Measurements from ENCODE around the gene CELSR2.

Gene CELSR2

DNA sequence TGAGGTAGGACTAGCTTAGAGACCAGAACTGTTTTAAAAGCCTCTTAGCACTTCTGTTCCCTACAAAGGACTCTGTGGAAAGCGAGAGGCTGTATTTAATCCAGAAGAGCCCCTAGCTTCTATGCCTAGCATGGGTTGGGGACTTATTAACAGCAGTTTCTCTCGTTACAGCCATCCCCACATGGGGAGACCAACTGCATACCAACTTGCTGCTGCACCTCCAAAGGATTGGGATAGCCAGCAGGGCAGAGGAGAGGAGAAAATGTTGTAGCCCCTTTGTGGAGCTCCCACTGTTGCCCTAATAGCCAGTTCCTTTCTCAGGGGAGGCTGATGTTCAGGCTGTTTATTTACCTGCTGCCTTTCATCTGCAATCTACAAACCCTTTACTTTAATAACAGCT is 11.0 kb upstream of the CELSR2 start:
- DNase-seq (ENCODE audit: low read depth in 1 of 2, low spot score in 1 of 2), result no peak
- no peak for TF ChIP-seq JUND (IDR thresholded peaks at IDR 0.05; ENCODE audit: low read depth)
- in situ Hi-C loops (cut with HindIII; ENCODE audit: low pct_unique_long_range_greater_than_20kb, low sequenced_read_pairs), result no loop called here

DNA sequence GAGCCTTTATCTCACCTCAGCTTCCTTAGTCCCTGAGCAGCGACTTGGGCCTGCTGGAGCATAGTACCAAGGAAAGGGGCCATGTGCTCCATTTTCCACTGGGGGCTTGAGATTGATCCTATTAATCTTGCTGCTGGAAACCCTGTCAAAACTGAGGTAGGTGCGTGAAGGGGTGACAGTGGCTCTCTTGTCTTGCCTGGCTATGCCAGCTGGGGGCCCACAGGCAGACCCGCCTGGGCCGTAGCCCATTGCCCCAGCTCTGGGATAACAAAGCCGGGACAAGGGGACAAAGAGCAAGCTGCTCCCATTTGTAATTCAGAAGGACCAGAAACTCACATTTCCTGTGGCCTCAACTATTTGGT is 10.3 kb upstream of the CELSR2 start:
- in situ Hi-C loops (cut with HindIII; ENCODE audit: low pct_unique_long_range_greater_than_20kb, low sequenced_read_pairs), result no loop called here
- no peak for TF ChIP-seq JUND (IDR thresholded peaks at IDR 0.05; ENCODE audit: low read depth)
- DNase-seq (ENCODE audit: low read depth in 1 of 2, low spot score in 1 of 2), result no peak

DNA sequence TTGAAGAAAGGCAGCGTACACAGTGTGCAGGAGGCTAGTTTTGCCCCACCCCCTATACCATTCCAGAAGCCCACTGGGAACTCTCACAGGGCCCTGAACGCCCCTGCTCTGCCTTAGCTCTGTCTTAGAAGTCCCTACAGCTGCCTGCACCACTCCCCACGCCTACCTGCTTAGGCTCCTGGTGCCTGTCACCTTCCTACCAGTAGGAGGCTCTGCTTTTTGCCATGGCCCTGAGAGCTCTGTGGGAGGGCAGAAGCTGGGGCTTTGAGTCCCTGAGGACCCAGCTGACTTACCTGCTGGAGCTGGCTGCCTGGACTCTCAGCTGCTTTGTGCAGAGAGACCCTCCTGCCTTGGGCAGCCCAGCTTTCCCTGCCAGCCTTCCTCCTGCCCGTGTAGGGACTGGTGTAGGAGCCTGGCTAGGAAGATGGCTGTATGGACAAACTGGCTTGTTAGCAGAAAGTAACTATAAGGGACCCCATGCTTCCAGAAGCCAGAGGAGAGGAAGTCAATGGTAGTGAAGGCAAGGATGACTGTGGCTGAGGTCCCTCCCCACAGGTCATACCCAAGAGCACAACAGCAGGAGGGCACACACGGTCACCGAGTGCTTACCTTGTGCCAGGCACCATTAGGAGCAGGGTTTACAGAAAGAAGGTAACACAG is 9.8 kb upstream of the CELSR2 start:
- peak in 1 of 2 experiments; percentile 63 for DNase-seq (ENCODE audit: low read depth in 1 of 2, low spot score in 1 of 2)
- no peak for TF ChIP-seq JUND (IDR thresholded peaks at IDR 0.05; ENCODE audit: low read depth)
- in situ Hi-C loops (cut with HindIII; ENCODE audit: low pct_unique_long_range_greater_than_20kb, low sequenced_read_pairs), result no loop called here

DNA sequence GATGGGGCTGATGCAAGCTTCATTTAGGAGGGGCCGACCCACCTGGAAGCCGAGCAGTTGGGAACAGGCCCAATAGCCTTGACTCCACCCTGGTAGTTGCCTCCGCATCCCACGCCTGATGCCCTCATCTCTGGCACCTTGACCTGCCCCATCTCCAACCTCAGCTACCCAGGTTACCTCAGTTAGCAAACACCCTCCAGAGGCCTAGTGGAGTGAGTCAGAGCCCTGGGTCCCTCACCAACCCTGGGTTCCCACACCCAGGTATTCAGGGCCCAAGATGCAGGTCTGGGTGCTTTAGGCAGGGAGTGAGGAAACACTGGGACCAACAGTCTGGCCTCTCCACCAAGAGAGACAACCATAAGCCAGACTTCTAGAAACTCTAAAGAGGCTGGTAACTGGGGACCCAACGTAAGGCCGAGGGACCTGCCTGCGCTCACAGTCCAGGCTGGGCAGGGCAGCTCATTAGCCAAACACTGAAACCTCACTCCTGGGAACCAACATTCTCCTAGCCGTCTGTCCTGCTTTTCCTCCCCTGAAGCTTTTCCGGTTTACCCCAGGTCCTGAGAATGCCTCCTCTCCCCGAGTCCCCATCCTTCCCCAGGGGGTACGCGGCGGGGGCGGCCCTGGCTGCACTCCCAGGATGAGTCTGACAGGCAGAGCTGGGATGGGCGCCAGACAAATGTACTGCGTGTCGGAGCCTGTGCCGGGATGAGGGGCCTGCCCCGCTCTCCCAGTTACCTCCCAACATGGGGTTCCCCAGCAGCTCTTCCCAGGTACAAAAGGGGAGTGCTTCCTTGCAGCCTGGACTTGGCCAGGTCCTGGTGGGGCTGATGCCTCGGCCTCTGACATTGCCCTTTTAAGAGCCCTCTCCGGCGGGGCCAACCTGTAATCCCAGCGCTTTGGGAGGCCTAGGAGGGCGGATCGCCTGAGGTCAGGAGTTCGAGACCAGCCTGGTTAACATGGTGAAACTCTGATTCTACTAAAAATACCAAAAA is 8.9 kb upstream of the CELSR2 start:
- in situ Hi-C loops (cut with HindIII; ENCODE audit: low pct_unique_long_range_greater_than_20kb, low sequenced_read_pairs), result no loop called here
- no peak for TF ChIP-seq JUND (IDR thresholded peaks at IDR 0.05; ENCODE audit: low read depth)
- DNase-seq (ENCODE audit: low read depth in 1 of 2, low spot score in 1 of 2), result peak in 1 of 2 experiments; percentile 58

DNA sequence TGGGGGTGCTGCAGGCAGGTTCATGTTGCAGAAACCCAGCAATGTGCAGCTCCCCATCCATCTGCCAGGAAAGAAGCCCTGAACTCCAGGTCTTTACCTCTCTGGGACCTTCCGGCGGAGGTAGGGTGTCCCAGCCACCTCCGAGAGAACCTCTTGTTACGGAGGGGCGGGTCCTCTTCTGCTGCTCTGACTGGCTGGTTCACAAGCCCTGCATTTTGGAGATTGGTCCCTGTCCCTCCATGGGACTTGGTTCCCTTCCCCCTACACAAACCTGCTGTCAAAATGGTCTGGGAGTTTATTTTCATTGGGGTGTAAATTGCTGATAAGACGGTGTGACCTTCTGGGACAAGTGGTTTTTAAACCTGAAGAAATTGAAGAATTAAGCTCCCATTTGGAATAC is 8.0 kb upstream of the CELSR2 start:
- no peak for DNase-seq (ENCODE audit: low read depth in 1 of 2, low spot score in 1 of 2)
- in situ Hi-C loops (cut with HindIII; ENCODE audit: low pct_unique_long_range_greater_than_20kb, low sequenced_read_pairs), result no loop called here
- no peak for TF ChIP-seq JUND (IDR thresholded peaks at IDR 0.05; ENCODE audit: low read depth)

DNA sequence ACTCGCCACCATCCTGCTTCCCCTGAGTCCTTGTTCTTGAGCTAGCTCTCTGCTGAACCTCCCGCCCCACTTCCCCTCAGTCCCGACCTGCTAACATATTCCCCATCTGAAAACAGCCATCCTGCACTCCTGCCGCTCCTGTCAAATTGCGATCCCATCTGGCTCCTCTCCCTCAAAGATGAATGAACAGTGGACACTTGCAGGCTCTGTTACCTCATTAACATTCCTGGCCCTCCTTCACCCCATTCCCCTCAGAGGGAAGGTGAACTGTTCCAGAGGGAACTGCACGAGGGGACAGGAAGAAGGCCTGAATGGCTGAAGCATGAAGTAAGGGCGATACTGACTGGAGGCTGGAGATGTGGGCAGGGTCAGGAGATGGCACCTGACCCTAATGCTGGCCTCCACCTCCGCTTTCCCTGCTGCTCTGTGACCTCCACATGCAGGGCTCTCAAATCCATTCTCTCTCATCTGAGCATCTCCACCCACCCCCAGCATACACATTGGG is 7.4 kb upstream of the CELSR2 start:
- no peak for DNase-seq (ENCODE audit: low read depth in 1 of 2, low spot score in 1 of 2)
- no peak for TF ChIP-seq JUND (IDR thresholded peaks at IDR 0.05; ENCODE audit: low read depth)
- in situ Hi-C loops (cut with HindIII; ENCODE audit: low pct_unique_long_range_greater_than_20kb, low sequenced_read_pairs), result no loop called here

DNA sequence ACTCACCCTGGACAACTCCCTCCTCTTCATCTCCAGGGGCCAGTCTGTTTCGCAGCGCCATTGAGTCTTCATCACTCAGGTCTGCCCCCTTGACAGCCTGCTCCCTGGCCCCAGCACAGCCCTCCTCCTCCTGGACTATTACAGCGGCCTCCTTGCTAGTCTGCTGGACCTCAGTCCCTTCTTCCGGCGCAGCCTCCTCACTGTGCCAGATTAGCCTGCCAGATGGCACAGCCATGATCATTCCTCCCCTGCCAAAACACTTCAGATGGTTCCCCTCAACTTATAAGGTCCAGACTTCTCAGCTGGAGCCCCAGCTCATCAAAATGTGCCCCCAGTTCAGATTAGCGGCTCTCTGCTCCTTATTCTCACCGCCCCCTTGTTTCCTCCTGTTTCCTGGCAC is 7.0 kb upstream of the CELSR2 start:
- in situ Hi-C loops (cut with HindIII; ENCODE audit: low pct_unique_long_range_greater_than_20kb, low sequenced_read_pairs), result no loop called here
- no peak for TF ChIP-seq JUND (IDR thresholded peaks at IDR 0.05; ENCODE audit: low read depth)
- no peak for DNase-seq (ENCODE audit: low read depth in 1 of 2, low spot score in 1 of 2)

DNA sequence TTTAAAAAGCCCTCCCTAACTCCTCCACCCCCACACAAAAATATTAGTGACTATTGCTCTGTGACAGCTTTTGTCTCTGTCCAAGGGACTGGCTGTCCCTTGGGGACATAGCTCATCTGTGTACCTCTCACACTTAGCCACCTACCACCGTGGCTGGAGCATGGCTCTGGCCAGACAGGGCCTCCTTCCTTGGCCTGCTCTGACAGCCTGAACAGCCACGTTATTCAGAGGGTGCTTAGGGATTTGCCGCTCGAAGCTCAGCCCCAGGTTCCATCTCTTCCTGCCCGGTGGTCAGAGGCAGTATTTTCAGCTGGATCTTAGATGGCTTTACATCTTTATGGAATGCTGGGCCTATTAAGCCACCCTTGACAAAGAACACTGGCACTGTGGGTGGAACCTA is 6.1 kb upstream of the CELSR2 start:
- DNase-seq (ENCODE audit: low read depth in 1 of 2, low spot score in 1 of 2), result no peak
- TF ChIP-seq JUND (IDR thresholded peaks at IDR 0.05; ENCODE audit: low read depth), result no peak

DNA sequence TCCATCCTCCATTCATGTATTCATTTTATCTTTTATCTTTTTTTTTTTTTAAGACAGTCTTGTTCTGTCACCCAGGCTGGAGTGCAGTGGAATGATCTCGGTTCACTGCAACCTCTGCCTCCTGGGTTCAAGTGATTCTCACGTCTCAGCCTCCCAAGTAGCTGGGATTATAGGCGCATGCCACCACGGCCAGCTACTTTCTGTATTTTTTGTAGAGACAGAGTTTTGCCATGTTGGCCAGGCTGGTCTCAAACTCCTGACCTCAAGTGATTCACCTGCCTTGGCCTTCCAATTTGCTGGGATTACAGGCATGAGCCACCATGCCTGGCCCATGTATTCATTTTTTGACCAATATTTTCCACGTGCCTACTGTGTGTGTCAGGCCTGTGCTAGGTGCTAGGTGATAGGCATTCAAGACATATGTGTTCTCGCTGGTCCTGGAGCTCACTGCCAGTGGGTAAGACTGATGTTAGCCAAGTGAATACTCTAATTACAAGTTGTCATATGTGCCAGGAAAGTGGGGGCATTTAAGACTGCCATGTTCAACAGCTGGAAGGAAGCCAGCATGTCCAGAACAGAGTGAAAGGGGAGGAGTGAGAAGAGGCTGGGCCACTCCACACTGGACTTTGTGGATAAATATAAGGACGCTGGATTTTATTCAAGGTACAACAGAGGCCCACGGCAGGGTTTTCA is 5.3 kb upstream of the CELSR2 start:
- no peak for DNase-seq (ENCODE audit: low read depth in 1 of 2, low spot score in 1 of 2)
- TF ChIP-seq JUND (IDR thresholded peaks at IDR 0.05; ENCODE audit: low read depth), result no peak
- in situ Hi-C loops (cut with HindIII; ENCODE audit: low pct_unique_long_range_greater_than_20kb, low sequenced_read_pairs), result no loop called here

More for the DNA sequence above, 6.1 kb upstream of the CELSR2 start:
- in situ Hi-C loops (cut with HindIII; ENCODE audit: low pct_unique_long_range_greater_than_20kb, low sequenced_read_pairs), result no loop called here

DNA sequence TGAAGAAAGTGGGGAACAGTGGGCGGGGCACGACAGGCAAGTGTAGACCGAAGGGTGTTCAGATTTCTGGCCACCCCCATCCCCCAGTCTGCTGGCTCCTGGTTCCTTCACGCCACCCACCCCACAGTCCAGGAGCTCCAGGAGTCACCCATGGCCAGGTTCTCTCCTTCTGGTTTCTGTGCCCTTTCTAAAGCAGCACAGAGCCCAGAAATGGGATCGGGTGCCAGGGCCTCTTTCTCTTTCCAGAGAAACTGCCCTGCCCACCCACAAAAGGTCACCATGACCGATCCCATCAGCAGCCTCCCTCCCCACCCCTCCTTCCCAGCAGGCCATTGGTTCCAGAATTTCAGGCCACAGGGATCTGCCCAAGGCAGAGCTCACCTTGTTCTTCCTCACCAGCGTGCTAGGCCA is 3.2 kb upstream of the CELSR2 start:
- peak in 1 of 2 experiments; percentile 71 for DNase-seq (ENCODE audit: low read depth in 1 of 2, low spot score in 1 of 2)
- in situ Hi-C loops (cut with HindIII; ENCODE audit: low pct_unique_long_range_greater_than_20kb, low sequenced_read_pairs), result no loop called here
- TF ChIP-seq JUND (IDR thresholded peaks at IDR 0.05; ENCODE audit: low read depth), result no peak

DNA sequence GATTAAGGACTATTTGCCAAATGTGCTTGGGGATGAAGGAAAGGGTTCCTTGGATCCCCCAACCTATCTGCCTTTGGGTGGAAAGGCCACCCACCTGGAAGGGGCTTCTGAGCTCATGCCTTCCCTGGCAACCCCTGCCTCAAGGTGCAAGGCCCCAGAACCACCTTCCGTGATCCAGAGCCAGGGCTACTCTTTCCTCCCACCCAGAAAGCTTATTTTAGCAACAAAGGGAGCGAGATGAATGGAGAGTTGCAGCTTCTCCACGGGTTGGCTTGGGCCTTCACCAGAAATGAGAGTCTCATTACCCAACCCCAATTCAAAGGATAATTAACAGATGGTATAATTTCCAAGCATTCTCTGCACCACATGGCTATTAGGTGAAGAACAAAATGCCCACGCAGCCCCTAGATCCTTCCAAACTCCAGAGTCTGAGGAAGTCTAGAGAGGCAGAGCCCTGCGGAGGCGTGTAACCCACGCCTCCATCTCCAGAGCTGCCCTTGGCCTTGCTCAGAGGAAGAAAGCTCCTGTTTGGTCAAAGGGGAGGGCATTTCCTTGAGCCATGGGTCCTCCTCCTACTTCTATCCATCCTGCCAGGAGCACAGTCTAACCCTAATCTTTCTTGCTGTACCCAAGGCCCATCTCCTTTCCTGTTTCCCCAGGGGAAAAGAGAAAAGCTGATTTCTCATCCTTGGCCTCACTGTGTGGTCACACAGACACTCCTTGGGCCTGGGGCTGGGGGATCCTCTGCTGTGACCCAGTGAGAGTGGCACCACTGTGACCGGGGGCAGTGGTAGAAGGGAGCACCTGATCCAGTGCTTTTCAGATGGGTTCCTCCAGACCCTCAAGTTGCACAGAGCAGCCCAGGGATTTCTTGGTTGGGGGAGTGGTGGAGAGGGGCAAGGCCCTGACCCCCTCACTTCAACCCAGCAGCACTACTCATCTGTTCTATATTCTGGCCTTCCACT is 1.7 kb upstream of the CELSR2 start:
- no peak for TF ChIP-seq JUND (IDR thresholded peaks at IDR 0.05; ENCODE audit: low read depth)
- DNase-seq (ENCODE audit: low read depth in 1 of 2, low spot score in 1 of 2), result no peak
- in situ Hi-C loops (cut with HindIII; ENCODE audit: low pct_unique_long_range_greater_than_20kb, low sequenced_read_pairs), result no loop called here

DNA sequence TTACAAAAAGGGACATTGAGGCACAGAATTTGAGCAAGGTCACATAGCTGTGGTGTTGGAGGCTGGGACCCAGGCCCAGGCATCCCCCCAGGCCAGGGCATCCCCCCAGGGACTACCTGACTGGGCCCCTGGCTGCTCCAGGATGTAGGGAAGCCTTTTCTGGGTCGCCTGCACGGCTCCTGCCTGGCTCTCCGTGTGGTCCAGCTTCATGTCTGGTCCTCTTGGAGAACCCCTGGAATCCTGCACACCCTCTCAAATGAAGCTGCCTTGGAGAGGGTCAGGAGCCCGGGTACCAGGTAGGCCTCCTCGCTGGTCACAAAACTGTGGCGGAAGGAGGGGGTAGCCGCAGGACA is 919 bp upstream of the CELSR2 start:
- DNase-seq (ENCODE audit: low read depth in 1 of 2, low spot score in 1 of 2), result no peak
- in situ Hi-C loops (cut with HindIII; ENCODE audit: low pct_unique_long_range_greater_than_20kb, low sequenced_read_pairs), result no loop called here
- TF ChIP-seq JUND (IDR thresholded peaks at IDR 0.05; ENCODE audit: low read depth), result no peak

Data from T47D (cell line).